Measurements from ENCODE around the gene CC2D2A. TPM values are rescaled to one million over a fixed set of nuclear protein-coding genes. Genes with fewer than 3 reads are reported as not detected.

CC2D2A gene
- total and polyA plus RNA-seq, 2 of the 13 experiments (the other 11 are each of a cell fraction or from before 2014, with no cell fraction given): 4.2 to 7.2 TPM

GRCh38 chr4:15536552-15537499 is 67.1 kb downstream of the CC2D2A start:
- no peaks in the 10 kb centered on the region for H3K36me3 ChIP-seq (replicated peaks in 1 of 2; ENCODE audit: control insufficient read depth in 1 of 2, insufficient read depth in 2 of 2, low read length in 2 of 2)
- 85% methylated on average over 6 of the region's 7 CpGs for WGBS (ENCODE audit: low lambda C conversion rate)
- no TSS peak for BruUV-seq (replicated peaks)
- ChIA-PET CTCF (ENCODE audit: low intra/inter-chr PET ratio, low total read pairs) (no interaction called here), POLR2A (no interaction called here)
- H3K4me2 ChIP-seq (ENCODE audit: low read depth, low read length): no peak overlapping the region
- no peak overlapping the region for H3K9ac ChIP-seq (ENCODE audit: insufficient read depth, low read depth, low read length)
- no peak overlapping the region for H3K27ac ChIP-seq (ENCODE audit: extremely low read length, insufficient read depth, low read length)
- no peaks in the 10 kb centered on the region for H3K79me2 ChIP-seq (ENCODE audit: insufficient read depth, low read length)
- H4K20me1 ChIP-seq (ENCODE audit: insufficient read depth, low read length): no peaks in the 10 kb centered on the region
- no peak overlapping the region for H3K4me3 ChIP-seq (replicated peaks in 1 of 3; ENCODE audit: insufficient read depth in 1 of 3, low read depth in 2 of 3, low read length in 3 of 3)
- in situ Hi-C loops (cut with HindIII; ENCODE audit: extremely low pct_ligation_motif_present, low pct_unique_long_range_greater_than_20kb): no loop called here
- DNase-seq (ENCODE audit: low spot score) (no peak), FAIRE-seq (no peak), ATAC-seq (no peak)
- no peaks in the 10 kb centered on the region for H3K27me3 ChIP-seq (ENCODE audit: control insufficient read depth in 1 of 2, insufficient read depth in 2 of 2, low read length in 2 of 2)
- intact Hi-C loops (cut with micrococcal nuclease; ENCODE audit: unreplicated experiment): no loop called here
- H3K4me1 ChIP-seq (ENCODE audit: insufficient read depth, low read length): no peaks in the 10 kb centered on the region
- no peaks in the 10 kb centered on the region for H3K9me3 ChIP-seq (ENCODE audit: low read length)
- no peak overlapping the region for H2AFZ ChIP-seq (ENCODE audit: low read length)
- TF ChIP-seq ZNF772 (CRISPR knock-in tag; IDR thresholded peaks at IDR 0.05): no peak
- TF ChIP-seq ZNF557 (CRISPR knock-in tag; IDR thresholded peaks at IDR 0.05): no peak
- no peak for TF ChIP-seq CENPT (CRISPR knock-in tag; IDR thresholded peaks at IDR 0.05; ENCODE audit: low read depth)
- TF ChIP-seq PAX8 (CRISPR knock-in tag; IDR thresholded peaks at IDR 0.05; ENCODE audit: borderline replicate concordance): no peak
- TF ChIP-seq NFATC3 (CRISPR knock-in tag; IDR thresholded peaks at IDR 0.05): no peak
- TF ChIP-seq ZNF510 (CRISPR knock-in tag; IDR thresholded peaks at IDR 0.05; ENCODE audit: low read depth): no peak
- no peak for TF ChIP-seq BATF2 (CRISPR knock-in tag; IDR thresholded peaks at IDR 0.05)
- TF ChIP-seq TBX3 (IDR thresholded peaks at IDR 0.05; ENCODE audit: borderline replicate concordance): no peak
- TF ChIP-seq TFE3 (CRISPR knock-in tag; IDR thresholded peaks at IDR 0.05): no peak
- TF ChIP-seq PAF1 (CRISPR knock-in tag; IDR thresholded peaks at IDR 0.05): no peak
- TF ChIP-seq ZNF749 (CRISPR knock-in tag; IDR thresholded peaks at IDR 0.05; ENCODE audit: borderline replicate concordance): no peak
- no peak for TF ChIP-seq SP140L (CRISPR knock-in tag; IDR thresholded peaks at IDR 0.05; ENCODE audit: borderline replicate concordance)
- TF ChIP-seq MBNL3 (CRISPR knock-in tag; conservative IDR thresholded peaks at IDR 0.05): no peak
- TF ChIP-seq ZFYVE20 (CRISPR knock-in tag; IDR thresholded peaks at IDR 0.05; ENCODE audit: borderline replicate concordance, low read depth): no peak
- TF ChIP-seq SMAD9 (CRISPR knock-in tag; IDR thresholded peaks at IDR 0.05): no peak
- no peak for TF ChIP-seq ELF1 (CRISPR knock-in tag; IDR thresholded peaks at IDR 0.05)
- no peak for TF ChIP-seq ZNF747 (CRISPR knock-in tag; IDR thresholded peaks at IDR 0.05; ENCODE audit: borderline replicate concordance)
- TF ChIP-seq ZNF280D (CRISPR knock-in tag; IDR thresholded peaks at IDR 0.05): no peak
